ENCODE measurements around the gene HEXD. TPM values are rescaled to one million over a fixed set of nuclear protein-coding genes. Genes with fewer than 3 reads are reported as not detected.
"Not testable (repeated sequence)": the region's sequence is repeated elsewhere in the genome, so short reads cannot be mapped to it uniquely, and the experiment has no call there.

HEXD gene
- total RNA-seq, 2 experiments from 2014 or later, result 21.7 to 26.0 TPM

GRCh38 chr17:82450357-82451106, 32.4 kb downstream of the HEXD start, which contains the start of gene CYBC1:
TSS of gene CYBC1 (minus strand) at chr17:82450752. CDS start at chr17:82449254, 1,498 bp downstream.
- intact Hi-C loops (cut with micrococcal nuclease), result loop anchor here (1.0 to 10.0 kb wide), 4 partner anchors 8 to 356 kb away; partner anchors contain the start of genes FASN, FOXK2 and NARF
- H3K36me3 Mint-ChIP-seq, result peaks cover 37% of the 10 kb centered on the region
- POLR2A ChIA-PET, result interaction anchor here (1.2 to 3.0 kb wide), 3 partner anchors 12 to 133 kb away, joined by 3 to 15 read pairs (median 13); partner anchors contain the start of genes CD7 and FOXK2
- no peaks in the 10 kb centered on the region for H3K9me3 Mint-ChIP-seq
- H3K27ac Mint-ChIP-seq, result peak within 1 kb of the TSS; percentile 99
- peaks cover 46% of the 10 kb centered on the region for H3K4me1 Mint-ChIP-seq (ENCODE audit: low read depth)
- peak within 1 kb of the TSS; percentile 85 for H3K4me3 Mint-ChIP-seq
- peak; percentile 97 for DNase-seq
- CTCF ChIA-PET, result interaction anchor here (1.6 kb wide), 1 partner anchor 45 kb away, joined by 3 read pairs; no protein-coding TSS in a partner anchor
- H3K27me3 Mint-ChIP-seq, result no peaks in the 10 kb centered on the region

GRCh38 chr17:82452162-82452561, 34.0 kb downstream of the HEXD start:
- peak overlapping the region; percentile 99 for H3K27ac Mint-ChIP-seq
- H3K36me3 Mint-ChIP-seq, result peaks cover 23% of the 10 kb centered on the region
- H3K9me3 Mint-ChIP-seq, result no peaks in the 10 kb centered on the region
- peak overlapping the region; percentile 85 for H3K4me3 Mint-ChIP-seq
- CTCF ChIA-PET, result no interaction called here
- POLR2A ChIA-PET, result interaction anchor here (1.1 kb wide), 1 partner anchor 154 kb away, joined by 3 read pairs; no protein-coding TSS in a partner anchor
- no peaks in the 10 kb centered on the region for H3K27me3 Mint-ChIP-seq
- DNase-seq, result no peak
- peaks cover 46% of the 10 kb centered on the region for H3K4me1 Mint-ChIP-seq (ENCODE audit: low read depth)
- intact Hi-C loops (cut with micrococcal nuclease), result loop anchor here (10.0 kb wide), 1 partner anchor 357 kb away; the partner anchor contains the start of gene FASN

- H3K4me3 Mint-ChIP-seq, DNase-seq, H3K9me3 Mint-ChIP-seq, H3K27me3 Mint-ChIP-seq, POLR2A ChIA-PET: not testable (repeated sequence)
- Mint-ChIP-seq H3K36me3 (peaks cover 17% of the 10 kb centered on the region), H3K27ac (peak overlapping the region; percentile 99), H3K4me1 (ENCODE audit: low read depth) (peaks cover 46% of the 10 kb centered on the region)
- intact Hi-C loops (cut with micrococcal nuclease), result loop anchor here (10.0 kb wide), 1 partner anchor 358 kb away; the partner anchor contains the start of gene FASN
- CTCF ChIA-PET, result interaction anchor here (0.6 kb wide), 1 partner anchor 421 kb away, joined by 3 read pairs; no protein-coding TSS in a partner anchor
Measured at GRCh38 chr17:82453151-82453550, 35.0 kb downstream of the HEXD start.

- POLR2A ChIA-PET, CTCF ChIA-PET, DNase-seq, H3K27me3 Mint-ChIP-seq, H3K4me3 Mint-ChIP-seq, H3K9me3 Mint-ChIP-seq: not testable (repeated sequence)
- Mint-ChIP-seq H3K36me3 (peaks cover 17% of the 10 kb centered on the region), H3K4me1 (ENCODE audit: low read depth) (peaks cover 46% of the 10 kb centered on the region), H3K27ac (peak overlapping the region; percentile 99)
- intact Hi-C loops (cut with micrococcal nuclease), result loop anchor here (10.0 kb wide), 1 partner anchor 359 kb away; the partner anchor contains the start of gene FASN
Measured at GRCh38 chr17:82453706-82454105, 35.6 kb downstream of the HEXD start.

- Mint-ChIP-seq H3K36me3 (peaks cover 20% of the 10 kb centered on the region), H3K9me3 (no peaks in the 10 kb centered on the region), H3K27me3 (no peaks in the 10 kb centered on the region), H3K4me1 (ENCODE audit: low read depth) (peaks cover 42% of the 10 kb centered on the region), H3K27ac (peak overlapping the region; percentile 97), H3K4me3 (peak overlapping the region; percentile 78)
- ChIA-PET POLR2A (interaction anchor here (1.2 to 3.1 kb wide), 4 partner anchors 8 to 62 kb away, joined by 4 to 22 read pairs (median 8); partner anchors contain the start of gene FOXK2), CTCF (interaction anchor here (0.9 to 1.3 kb wide), 2 partner anchors 11 to 37 kb away, joined by 3 to 4 read pairs; no protein-coding TSS in a partner anchor)
- no peak for DNase-seq
- intact Hi-C loops (cut with micrococcal nuclease), result loop anchor here (10.0 kb wide), 1 partner anchor 362 kb away; the partner anchor contains the start of gene FASN
Measured at GRCh38 chr17:82457073-82457928, 39.2 kb downstream of the HEXD start.

- Mint-ChIP-seq H3K9me3 (no peaks in the 10 kb centered on the region), H3K36me3 (peaks cover 25% of the 10 kb centered on the region), H3K4me1 (ENCODE audit: low read depth) (peaks cover 43% of the 10 kb centered on the region), H3K27me3 (no peaks in the 10 kb centered on the region), H3K27ac (peak overlapping the region; percentile 97), H3K4me3 (peak overlapping the region; percentile 78)
- POLR2A ChIA-PET, result interaction anchor here (1.2 to 3.1 kb wide), 4 partner anchors 9 to 61 kb away, joined by 4 to 22 read pairs (median 8); partner anchors contain the start of gene FOXK2
- CTCF ChIA-PET, result interaction anchor here (0.9 to 1.3 kb wide), 2 partner anchors 11 to 36 kb away, joined by 3 to 4 read pairs; no protein-coding TSS in a partner anchor
- intact Hi-C loops (cut with micrococcal nuclease), result loop anchor here (1.0 to 10.0 kb wide), 6 partner anchors 8 to 363 kb away; partner anchors contain the start of genes CYBC1, FASN, FOXK2 and HEXD
- no peak for DNase-seq
Measured at GRCh38 chr17:82457929-82458178, 39.7 kb downstream of the HEXD start.

GRCh38 chr17:82458179-82458884, 40.2 kb downstream of the HEXD start, which contains the start of gene NARF:
TSS of gene NARF (plus strand) at chr17:82458741. CDS start at chr17:82458804, 63 bp downstream.
- Mint-ChIP-seq H3K4me1 (ENCODE audit: low read depth) (peaks cover 40% of the 10 kb centered on the region), H3K36me3 (peaks cover 30% of the 10 kb centered on the region), H3K27ac (peak within 1 kb of the TSS; percentile 97), H3K27me3 (no peaks in the 10 kb centered on the region), H3K9me3 (no peaks in the 10 kb centered on the region), H3K4me3 (peak within 1 kb of the TSS; percentile 78)
- ChIA-PET CTCF (interaction anchor here (1.3 kb wide), 1 partner anchor 12 kb away, joined by 4 read pairs; no protein-coding TSS in a partner anchor), POLR2A (interaction anchor here (1.2 to 3.1 kb wide), 4 partner anchors 9 to 61 kb away, joined by 4 to 22 read pairs (median 8); partner anchors contain the start of gene FOXK2)
- peak; percentile 97 for DNase-seq
- intact Hi-C loops (cut with micrococcal nuclease), result loop anchor here (1.0 to 10.0 kb wide), 6 partner anchors 8 to 364 kb away; partner anchors contain the start of genes CYBC1, FASN, FOXK2 and HEXD

- ChIA-PET CTCF (no interaction called here), POLR2A (interaction anchor here (3.1 kb wide), 1 partner anchor 10 kb away, joined by 22 read pairs; no protein-coding TSS in a partner anchor)
- Mint-ChIP-seq H3K4me1 (ENCODE audit: low read depth) (peaks cover 41% of the 10 kb centered on the region), H3K9me3 (no peaks in the 10 kb centered on the region), H3K27ac (peak overlapping the region; percentile 80), H3K4me3 (peak overlapping the region; percentile 78), H3K36me3 (peaks cover 34% of the 10 kb centered on the region), H3K27me3 (no peaks in the 10 kb centered on the region)
- intact Hi-C loops (cut with micrococcal nuclease), result loop anchor here (1.0 to 10.0 kb wide), 6 partner anchors 9 to 364 kb away; partner anchors contain the start of genes CYBC1, FASN, FOXK2 and HEXD
- peak; percentile 46 for DNase-seq
Measured at GRCh38 chr17:82458885-82459424, 40.8 kb downstream of the HEXD start.

- DNase-seq, H3K27ac Mint-ChIP-seq, H3K9me3 Mint-ChIP-seq, H3K27me3 Mint-ChIP-seq, H3K4me3 Mint-ChIP-seq: not testable (repeated sequence)
- Mint-ChIP-seq H3K36me3 (peaks cover 44% of the 10 kb centered on the region), H3K4me1 (ENCODE audit: low read depth) (peaks cover 48% of the 10 kb centered on the region)
- POLR2A ChIA-PET, result interaction anchor here (3.1 kb wide), 1 partner anchor 11 kb away, joined by 22 read pairs; no protein-coding TSS in a partner anchor
- CTCF ChIA-PET, result interaction anchor here (0.8 kb wide), 1 partner anchor 35 kb away, joined by 3 read pairs; no protein-coding TSS in a partner anchor
- intact Hi-C loops (cut with micrococcal nuclease), result loop anchor here (2.0 to 10.0 kb wide), 4 partner anchors 37 to 365 kb away; partner anchors contain the start of genes FASN and FOXK2
Measured at GRCh38 chr17:82459936-82460335, 41.8 kb downstream of the HEXD start.

- ChIA-PET CTCF (no interaction called here), POLR2A (no interaction called here)
- Mint-ChIP-seq H3K27me3 (no peaks in the 10 kb centered on the region), H3K4me3 (no peak overlapping the region), H3K27ac (peak overlapping the region; percentile 57), H3K4me1 (ENCODE audit: low read depth) (peaks cover 42% of the 10 kb centered on the region), H3K9me3 (no peaks in the 10 kb centered on the region), H3K36me3 (peaks cover 56% of the 10 kb centered on the region)
- DNase-seq, result no peak
- intact Hi-C loops (cut with micrococcal nuclease), result no loop called here
Measured at GRCh38 chr17:82461827-82462524, 43.8 kb downstream of the HEXD start.

All from activated CD4-positive, alpha-beta memory T cell treated with anti-CD3 and anti-CD28 coated beads for 36 hours (primary cell).